HG03103 (cell line): Measurements from ENCODE around the gene TMEM42.
"Not testable (repeated sequence)": the region's sequence is repeated elsewhere in the genome, so short reads cannot be mapped to it uniquely, and the experiment has no call there.

Experiments used
- ATAC-seq: cut with Tn5 transposase; IDR thresholded peaks from one replicate; pipeline ENCODE4 v1.9.1; 2021; ENCODE audit warnings: low read depth; ENCODE audit not compliant: unreplicated experiment

Gene TMEM42

GRCh38 chr3:44861412-44862225, at the start of gene TMEM42:
TMEM42 (plus strand) TSS chr3:44861912; CDS start chr3:44861925, 13 bp downstream.
- ATAC-seq = peak; percentile 86

- ATAC-seq = no peak
These were observed 47.0 kb upstream of the TMEM42 start for GRCh38 chr3:44814751-44815150.

- ATAC-seq = not testable (repeated sequence)
These were observed 45.4 kb upstream of the TMEM42 start for GRCh38 chr3:44816334-44816733.

- ATAC-seq = not testable (repeated sequence)
These were observed 40.5 kb upstream of the TMEM42 start for GRCh38 chr3:44821206-44821605.

- ATAC-seq = no peak
These were observed 36.3 kb upstream of the TMEM42 start for GRCh38 chr3:44825264-44825925.

GRCh38 chr3:44827196-44827595, 34.5 kb upstream of the TMEM42 start:
- no peak for ATAC-seq

GRCh38 chr3:44831232-44831631, 30.5 kb upstream of the TMEM42 start:
- no peak for ATAC-seq

GRCh38 chr3:44832032-44832431, 29.7 kb upstream of the TMEM42 start:
- no peak for ATAC-seq

- no peak for ATAC-seq
These were observed 28.7 kb upstream of the TMEM42 start for GRCh38 chr3:44832965-44833364.

- no peak for ATAC-seq
These were observed 28.3 kb upstream of the TMEM42 start for GRCh38 chr3:44833394-44833793.

- no peak for ATAC-seq
These were observed 26.0 kb upstream of the TMEM42 start for GRCh38 chr3:44835684-44836083.

- ATAC-seq = no peak
These were observed 19.3 kb upstream of the TMEM42 start for GRCh38 chr3:44842376-44842775.

GRCh38 chr3:44845528-44846520, 15.9 kb upstream of the TMEM42 start:
- ATAC-seq = no peak

- ATAC-seq = no peak
These were observed 13.1 kb upstream of the TMEM42 start for GRCh38 chr3:44848634-44849033.

GRCh38 chr3:44856663-44857062, 5.0 kb upstream of the TMEM42 start:
- not testable (repeated sequence) for ATAC-seq

GRCh38 chr3:44860117-44860516, 1.6 kb upstream of the TMEM42 start:
- no peak for ATAC-seq

- peak; percentile 27 for ATAC-seq
These were observed 520 bp downstream of the TMEM42 start for GRCh38 chr3:44862226-44862637.

- ATAC-seq = no peak
These were observed 3.7 kb downstream of the TMEM42 start for GRCh38 chr3:44865272-44866035.

- no peak for ATAC-seq
These were observed 5.9 kb downstream of the TMEM42 start for GRCh38 chr3:44867421-44868111.
